Measurements from ENCODE around the gene GNMT. TPM values are rescaled to one million over a fixed set of nuclear protein-coding genes. Genes with fewer than 3 reads are reported as not detected.

GNMT gene
- total and polyA plus RNA-seq, 9 of the 15 experiments (the other 6 are each of a cell fraction or from before 2014, with no cell fraction given): 0.11 to 0.29 (median 0.15) TPM; not detected in 6

DNA sequence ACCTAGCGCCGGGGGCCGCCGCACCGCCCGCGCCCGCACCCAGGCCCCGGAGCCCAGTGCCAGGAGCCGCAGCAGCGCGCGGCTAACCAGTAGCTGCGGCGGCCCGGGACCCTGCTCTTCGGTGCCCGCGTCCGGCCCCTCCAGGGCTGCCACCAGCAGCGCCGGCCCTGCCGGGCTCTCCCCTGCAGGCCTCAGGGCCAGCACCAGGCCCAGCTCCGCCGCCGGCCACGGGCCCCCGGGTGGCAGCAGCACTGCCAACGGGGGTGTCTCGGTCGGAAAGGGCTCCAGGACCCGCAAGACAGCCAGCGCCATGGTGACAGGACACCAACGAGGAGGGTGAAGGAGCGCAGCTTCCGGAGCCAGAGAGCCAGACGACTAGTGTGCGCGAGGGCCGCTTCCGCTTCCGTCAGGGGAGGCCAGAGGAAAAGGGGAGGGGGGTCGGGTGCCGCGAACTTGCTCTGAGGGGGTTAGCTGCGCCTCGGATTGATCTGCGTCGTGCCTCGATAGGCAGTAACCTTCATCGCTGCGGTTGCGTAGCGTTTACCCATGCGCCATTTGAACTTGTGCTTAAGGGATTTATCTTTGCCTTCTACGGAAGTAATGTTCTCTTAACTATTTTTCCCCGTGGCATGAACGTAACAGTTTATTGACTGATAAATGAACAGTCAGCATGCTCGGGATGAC is 18.4 kb downstream of the GNMT start, which contains the start of gene PEX6:
Gene PEX6, minus strand, starts transcription at position 343 of the 684 bp plus-strand sequence. Its CDS starts 31 bp downstream, at position 312.
- intact Hi-C loops (cut with micrococcal nuclease): loop anchor here (1.0 to 2.0 kb wide), 2 partner anchors 36 to 50 kb away; partner anchors contain the start of genes CNPY3 and KLHDC3
- Histone ChIP-seq H3K4me1 (replicated peaks in 1 of 2; ENCODE audit: control insufficient read depth in 2 of 2, insufficient read depth in 2 of 2, low read length in 2 of 2) (peaks cover 25 to 32% of the 10 kb centered on the region in 2 experiments; a peak in 4 of 5 replicates), H3K79me2 (ENCODE audit: control insufficient read depth, insufficient read depth, low read length) (peaks cover 46% of the 10 kb centered on the region), H3K27me3 (ENCODE audit: control insufficient read depth in 2 of 2, insufficient read depth in 2 of 2, low read length in 2 of 2) (no peaks in the 10 kb centered on the region), H3K4me3 (peak within 1 kb of the TSS; percentile 95), H3K4me2 (ENCODE audit: insufficient read depth, low read length) (peak within 1 kb of the TSS; percentile 90), H3K36me3 (ENCODE audit: control insufficient read depth, insufficient read depth, low read length) (peaks cover 27% of the 10 kb centered on the region), H3K9me1 (ENCODE audit: control insufficient read depth, insufficient read depth, low read length) (no peaks in the 10 kb centered on the region), H4K20me1 (replicated peaks; ENCODE audit: control insufficient read depth, insufficient read depth, low read length) (peaks cover 5% of the 10 kb centered on the region; the same call in 1 of the 2 replicates), H3K9me3 (replicated peaks; ENCODE audit: control insufficient read depth, insufficient read depth, low read depth, low read length) (no peaks in the 10 kb centered on the region), H3K27ac (ENCODE audit: extremely low read depth, low read depth, low read length) (peak within 1 kb of the TSS; percentile 88), H3K9ac (ENCODE audit: insufficient read depth in 1 of 2, low read depth in 2 of 2, low read length in 2 of 2) (peak within 1 kb of the TSS; percentile 96 to 100), H2AFZ (ENCODE audit: low read depth, low read length) (peak within 1 kb of the TSS; percentile 93)
- FAIRE-seq (peak; percentile 91), ATAC-seq (peak; percentile 91), DNase-seq (ENCODE audit: extremely low read depth in 1 of 4, low spot score in 3 of 4) (peak; percentile 94 to 98 (median 94))
- CTCF ChIA-PET (ENCODE audit: low intra/inter-chr PET ratio): no interaction called here
- WGBS (ENCODE audit: insufficient coverage, low coverage, missing lambda C conversion rate): under 1% methylated on average over 59 of the region's 59 CpGs
- BruUV-seq (replicated peaks): no TSS peak
- POLR2A ChIA-PET: interaction anchor here (0.6 to 2.5 kb wide), 18 partner anchors 8 to 1266 kb away, joined by 3 to 13 read pairs (median 4); partner anchors contain the start of genes CNPY3, KLHDC3, MEA1 and RPL7L1
- in situ Hi-C loops (cut with MboI): no loop called here
- TF ChIP-seq ESRRA (IDR thresholded peaks at IDR 0.05; ENCODE audit: borderline replicate concordance, low read depth) (0 out of 2 replicates have a peak, but pooled peaks have one; percentile 8), ZNF316 (IDR thresholded peaks at IDR 0.05) (peak; percentile 92), KLF6 (CRISPR knock-in tag; IDR thresholded peaks at IDR 0.05; ENCODE audit: borderline replicate concordance) (peak; percentile 39; the same call in 1 of the 2 replicates), SMAD3 (CRISPR knock-in tag; conservative IDR thresholded peaks at IDR 0.05) (0 out of 2 replicates have a peak, but pooled peaks have one; percentile 59), SMARCE1 (IDR thresholded peaks at IDR 0.05) (peak; percentile 74), BCL6 (CRISPR knock-in tag; IDR thresholded peaks at IDR 0.05) (no peak)
- TF ChIP-seq, protein P1, sequence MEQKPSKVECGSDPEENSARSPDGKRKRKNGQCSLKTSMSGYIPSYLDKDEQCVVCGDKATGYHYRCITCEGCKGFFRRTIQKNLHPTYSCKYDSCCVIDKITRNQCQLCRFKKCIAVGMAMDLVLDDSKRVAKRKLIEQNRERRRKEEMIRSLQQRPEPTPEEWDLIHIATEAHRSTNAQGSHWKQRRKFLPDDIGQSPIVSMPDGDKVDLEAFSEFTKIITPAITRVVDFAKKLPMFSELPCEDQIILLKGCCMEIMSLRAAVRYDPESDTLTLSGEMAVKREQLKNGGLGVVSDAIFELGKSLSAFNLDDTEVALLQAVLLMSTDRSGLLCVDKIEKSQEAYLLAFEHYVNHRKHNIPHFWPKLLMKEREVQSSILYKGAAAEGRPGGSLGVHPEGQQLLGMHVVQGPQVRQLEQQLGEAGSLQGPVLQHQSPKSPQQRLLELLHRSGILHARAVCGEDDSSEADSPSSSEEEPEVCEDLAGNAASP (IDR thresholded peaks at IDR 0.05): no peak
- TF ChIP-seq, protein P2, sequence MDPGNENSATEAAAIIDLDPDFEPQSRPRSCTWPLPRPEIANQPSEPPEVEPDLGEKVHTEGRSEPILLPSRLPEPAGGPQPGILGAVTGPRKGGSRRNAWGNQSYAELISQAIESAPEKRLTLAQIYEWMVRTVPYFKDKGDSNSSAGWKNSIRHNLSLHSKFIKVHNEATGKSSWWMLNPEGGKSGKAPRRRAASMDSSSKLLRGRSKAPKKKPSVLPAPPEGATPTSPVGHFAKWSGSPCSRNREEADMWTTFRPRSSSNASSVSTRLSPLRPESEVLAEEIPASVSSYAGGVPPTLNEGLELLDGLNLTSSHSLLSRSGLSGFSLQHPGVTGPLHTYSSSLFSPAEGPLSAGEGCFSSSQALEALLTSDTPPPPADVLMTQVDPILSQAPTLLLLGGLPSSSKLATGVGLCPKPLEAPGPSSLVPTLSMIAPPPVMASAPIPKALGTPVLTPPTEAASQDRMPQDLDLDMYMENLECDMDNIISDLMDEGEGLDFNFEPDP (CRISPR knock-in tag; IDR thresholded peaks at IDR 0.05): 0 out of 2 replicates have a peak, but pooled peaks have one; percentile 63
- TF ChIP-seq, protein P3, sequence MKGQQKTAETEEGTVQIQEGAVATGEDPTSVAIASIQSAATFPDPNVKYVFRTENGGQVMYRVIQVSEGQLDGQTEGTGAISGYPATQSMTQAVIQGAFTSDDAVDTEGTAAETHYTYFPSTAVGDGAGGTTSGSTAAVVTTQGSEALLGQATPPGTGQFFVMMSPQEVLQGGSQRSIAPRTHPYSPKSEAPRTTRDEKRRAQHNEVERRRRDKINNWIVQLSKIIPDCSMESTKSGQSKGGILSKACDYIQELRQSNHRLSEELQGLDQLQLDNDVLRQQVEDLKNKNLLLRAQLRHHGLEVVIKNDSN (CRISPR knock-in tag; IDR thresholded peaks at IDR 0.05): no peak
- TF ChIP-seq, protein P4, sequence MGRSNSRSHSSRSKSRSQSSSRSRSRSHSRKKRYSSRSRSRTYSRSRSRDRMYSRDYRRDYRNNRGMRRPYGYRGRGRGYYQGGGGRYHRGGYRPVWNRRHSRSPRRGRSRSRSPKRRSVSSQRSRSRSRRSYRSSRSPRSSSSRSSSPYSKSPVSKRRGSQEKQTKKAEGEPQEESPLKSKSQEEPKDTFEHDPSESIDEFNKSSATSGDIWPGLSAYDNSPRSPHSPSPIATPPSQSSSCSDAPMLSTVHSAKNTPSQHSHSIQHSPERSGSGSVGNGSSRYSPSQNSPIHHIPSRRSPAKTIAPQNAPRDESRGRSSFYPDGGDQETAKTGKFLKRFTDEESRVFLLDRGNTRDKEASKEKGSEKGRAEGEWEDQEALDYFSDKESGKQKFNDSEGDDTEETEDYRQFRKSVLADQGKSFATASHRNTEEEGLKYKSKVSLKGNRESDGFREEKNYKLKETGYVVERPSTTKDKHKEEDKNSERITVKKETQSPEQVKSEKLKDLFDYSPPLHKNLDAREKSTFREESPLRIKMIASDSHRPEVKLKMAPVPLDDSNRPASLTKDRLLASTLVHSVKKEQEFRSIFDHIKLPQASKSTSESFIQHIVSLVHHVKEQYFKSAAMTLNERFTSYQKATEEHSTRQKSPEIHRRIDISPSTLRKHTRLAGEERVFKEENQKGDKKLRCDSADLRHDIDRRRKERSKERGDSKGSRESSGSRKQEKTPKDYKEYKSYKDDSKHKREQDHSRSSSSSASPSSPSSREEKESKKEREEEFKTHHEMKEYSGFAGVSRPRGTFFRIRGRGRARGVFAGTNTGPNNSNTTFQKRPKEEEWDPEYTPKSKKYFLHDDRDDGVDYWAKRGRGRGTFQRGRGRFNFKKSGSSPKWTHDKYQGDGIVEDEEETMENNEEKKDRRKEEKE (IDR thresholded peaks at IDR 0.05; ENCODE audit: borderline replicate concordance in 1 of 2, control insufficient read depth in 1 of 2, low read depth in 2 of 2, low read length in 1 of 2): 0 out of 4 replicates have a peak, but pooled peaks of 1 of the 2 experiments have one; percentile 24
- TF ChIP-seq, protein P5, sequence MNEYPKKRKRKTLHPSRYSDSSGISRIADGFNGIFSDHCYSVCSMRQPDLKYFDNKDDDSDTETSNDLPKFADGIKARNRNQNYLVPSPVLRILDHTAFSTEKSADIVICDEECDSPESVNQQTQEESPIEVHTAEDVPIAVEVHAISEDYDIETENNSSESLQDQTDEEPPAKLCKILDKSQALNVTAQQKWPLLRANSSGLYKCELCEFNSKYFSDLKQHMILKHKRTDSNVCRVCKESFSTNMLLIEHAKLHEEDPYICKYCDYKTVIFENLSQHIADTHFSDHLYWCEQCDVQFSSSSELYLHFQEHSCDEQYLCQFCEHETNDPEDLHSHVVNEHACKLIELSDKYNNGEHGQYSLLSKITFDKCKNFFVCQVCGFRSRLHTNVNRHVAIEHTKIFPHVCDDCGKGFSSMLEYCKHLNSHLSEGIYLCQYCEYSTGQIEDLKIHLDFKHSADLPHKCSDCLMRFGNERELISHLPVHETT (CRISPR knock-in tag; conservative IDR thresholded peaks at IDR 0.05 in 1 of 2, IDR thresholded peaks at IDR 0.05 in 1 of 2): peak in 1 of 2 experiments; percentile 60; a peak in 1 of 4 replicates

Measured in K562 (cell line).